GM19043 (cell line): ENCODE results near the gene AP1M1.

ENCODE experiments used
- ATAC-seq: cut with Tn5 transposase; IDR thresholded peaks from one replicate; pipeline ENCODE4 v1.9.1; 2021; ENCODE audit warnings: low read depth; ENCODE audit not compliant: unreplicated experiment

The AP1M1 gene

DNA sequence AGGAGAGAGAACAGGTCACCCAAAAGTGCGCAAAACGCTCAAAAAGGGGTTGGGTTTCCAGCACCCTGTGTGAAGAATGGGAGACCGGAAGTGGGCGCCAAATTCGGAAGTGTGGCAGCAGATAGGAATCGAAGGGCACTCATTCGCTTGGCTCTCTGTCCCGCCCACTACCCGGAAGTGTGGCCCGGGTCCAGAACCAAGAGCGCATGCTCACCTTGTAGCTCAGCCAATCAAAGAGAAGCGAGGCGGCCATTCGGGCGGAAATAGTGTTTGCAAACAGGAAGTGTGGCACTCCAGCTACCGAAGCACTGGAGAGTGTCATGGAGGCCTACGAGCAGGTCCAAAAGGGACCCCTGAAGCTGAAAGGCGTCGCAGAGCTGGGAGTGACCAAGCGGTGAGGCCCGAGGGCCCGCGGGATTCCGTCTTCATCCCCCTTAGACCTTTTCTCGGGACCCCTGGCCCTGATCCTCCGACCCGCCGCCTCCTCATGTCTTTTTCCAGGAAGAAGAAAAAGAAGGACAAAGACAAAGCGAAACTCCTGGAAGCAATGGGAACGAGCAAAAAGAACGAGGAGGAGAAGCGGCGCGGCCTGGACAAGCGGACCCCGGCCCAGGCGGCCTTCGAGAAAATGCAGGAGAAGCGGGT is 12.5 kb upstream of the AP1M1 start, which contains the start of gene FAM32A:
Gene FAM32A, plus strand, starts transcription at position 288 of the 645 bp plus-strand sequence. Its CDS starts 33 bp downstream, at position 321.
- peak; percentile 74 for ATAC-seq

DNA sequence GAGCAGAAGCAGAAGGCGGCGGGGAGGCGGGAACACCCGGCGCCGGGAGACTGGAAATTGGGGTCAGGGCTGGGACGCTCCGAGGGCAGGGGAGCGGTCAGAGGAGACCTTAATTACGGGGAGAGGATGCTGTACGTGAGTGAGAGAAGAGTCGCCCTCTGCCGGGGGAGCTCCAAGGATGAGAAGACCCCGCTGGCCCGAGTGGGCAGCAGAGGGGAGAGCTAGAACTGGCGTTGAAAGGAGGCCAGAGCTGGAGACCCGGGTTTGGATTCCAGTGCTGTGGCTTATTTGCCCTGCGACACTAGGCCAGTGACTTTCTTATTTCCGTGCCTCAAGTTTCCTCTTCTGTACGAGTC is 12.0 kb upstream of the AP1M1 start:
- ATAC-seq, result no peak

DNA sequence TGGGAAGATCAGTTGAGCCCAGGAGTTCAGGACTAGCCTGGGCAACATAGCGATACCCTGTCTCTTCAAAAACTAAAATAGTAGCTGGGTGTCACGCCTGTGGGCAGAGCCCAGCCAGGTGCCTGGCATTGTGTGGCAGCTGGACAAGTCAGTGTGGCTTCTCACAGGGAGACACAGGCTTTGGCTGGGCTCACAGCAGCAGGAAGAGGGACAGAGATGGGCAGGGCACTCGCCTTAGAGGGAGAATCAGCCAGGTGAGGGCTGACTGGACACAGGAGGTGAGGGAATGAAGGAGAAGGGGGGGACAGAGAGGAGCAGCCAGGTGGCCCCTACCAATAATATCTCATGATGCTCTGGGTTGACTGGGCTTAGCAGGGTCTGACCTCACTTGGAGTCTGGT is 9.2 kb upstream of the AP1M1 start:
- ATAC-seq, result no peak

DNA sequence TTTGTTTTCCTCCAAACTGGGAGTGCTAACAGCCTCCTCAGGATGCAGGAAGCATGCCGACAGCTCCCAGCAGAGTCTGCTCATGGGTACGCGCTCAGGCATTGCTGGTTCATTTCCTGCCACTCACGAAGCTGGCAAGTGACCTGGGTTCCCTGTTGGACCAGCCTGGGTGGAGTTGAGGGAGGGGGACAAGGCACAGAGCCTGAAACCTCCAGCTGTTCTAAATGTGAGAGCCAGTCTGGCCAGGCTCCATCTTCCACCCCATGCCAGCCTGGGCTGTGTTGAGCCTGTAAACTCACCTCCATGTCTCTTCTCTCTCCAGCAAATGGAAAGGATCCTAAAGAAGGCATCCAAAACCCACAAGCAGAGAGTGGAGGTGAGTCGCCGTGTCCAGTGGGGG is 7.5 kb upstream of the AP1M1 start:
- no peak for ATAC-seq

DNA sequence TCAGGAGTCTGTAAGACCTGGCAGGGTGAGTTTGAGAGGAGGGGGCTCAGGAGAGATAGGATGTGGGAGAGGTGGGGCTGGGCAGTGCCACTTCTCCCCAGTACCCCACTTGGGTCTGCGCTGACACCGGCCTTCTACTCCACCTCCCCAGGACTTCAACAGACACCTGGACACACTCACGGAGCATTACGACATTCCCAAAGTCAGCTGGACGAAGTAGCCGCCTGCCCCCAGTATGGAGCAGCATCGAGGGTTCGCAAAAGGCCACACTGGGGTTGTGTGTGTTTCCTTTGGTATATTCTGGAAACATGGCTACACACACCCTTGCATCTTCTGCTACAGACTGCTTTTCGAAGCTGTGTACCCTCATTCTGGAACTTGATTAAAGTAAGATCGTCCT is 7.0 kb upstream of the AP1M1 start:
- ATAC-seq, result no peak

DNA sequence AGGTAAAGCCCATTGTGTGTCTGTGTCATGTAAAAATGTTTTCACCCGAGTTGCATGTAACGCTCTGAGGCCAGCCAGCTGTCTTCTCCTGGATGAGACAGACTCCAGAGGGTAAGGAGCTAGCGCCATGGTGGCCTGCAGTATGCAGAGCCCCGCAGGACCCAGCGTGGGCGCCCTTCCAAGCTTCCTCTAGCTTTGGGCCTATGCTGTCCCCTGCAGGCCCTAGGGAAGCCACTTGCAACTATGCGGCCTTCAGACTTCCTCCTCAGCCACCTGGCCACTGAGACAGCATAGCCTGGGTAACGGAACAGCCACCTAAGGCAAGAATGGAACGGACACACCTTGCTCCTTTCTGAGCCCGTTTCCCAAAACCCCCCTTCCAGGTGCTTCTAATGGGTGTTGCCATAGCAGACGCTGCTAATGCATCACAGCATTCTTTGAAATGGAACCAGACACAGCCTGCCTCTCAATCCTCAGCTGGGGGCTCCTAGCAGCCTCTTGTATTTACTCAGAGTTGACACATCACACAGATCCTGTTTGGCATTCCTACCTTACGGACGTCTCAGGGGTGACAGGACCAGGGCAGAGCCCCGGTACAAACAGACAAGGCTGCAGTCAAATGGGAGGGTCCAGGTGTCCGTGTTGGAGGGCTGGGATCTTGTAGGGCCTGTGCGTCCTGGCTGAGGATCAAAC is 6.3 kb upstream of the AP1M1 start:
- no peak for ATAC-seq

DNA sequence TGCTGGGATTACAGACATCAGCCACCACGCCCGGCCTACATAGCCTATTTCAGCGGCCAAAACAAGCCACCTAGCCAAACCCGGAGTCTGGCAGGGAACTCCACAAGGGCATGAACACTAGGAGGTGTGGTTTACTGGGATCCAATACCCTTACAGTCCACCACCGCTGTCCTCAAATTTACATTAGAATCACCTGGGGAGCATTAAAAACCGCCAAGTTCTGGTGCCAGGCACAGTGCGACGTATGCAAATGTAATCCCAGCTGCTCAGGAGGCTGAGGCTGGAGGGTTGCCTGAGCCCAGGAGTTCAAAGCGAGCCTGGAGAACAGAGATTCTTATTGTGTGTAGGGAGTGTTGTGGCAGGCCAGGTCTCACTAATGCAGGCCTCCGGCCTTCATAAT is 4.2 kb upstream of the AP1M1 start:
- no peak for ATAC-seq

DNA sequence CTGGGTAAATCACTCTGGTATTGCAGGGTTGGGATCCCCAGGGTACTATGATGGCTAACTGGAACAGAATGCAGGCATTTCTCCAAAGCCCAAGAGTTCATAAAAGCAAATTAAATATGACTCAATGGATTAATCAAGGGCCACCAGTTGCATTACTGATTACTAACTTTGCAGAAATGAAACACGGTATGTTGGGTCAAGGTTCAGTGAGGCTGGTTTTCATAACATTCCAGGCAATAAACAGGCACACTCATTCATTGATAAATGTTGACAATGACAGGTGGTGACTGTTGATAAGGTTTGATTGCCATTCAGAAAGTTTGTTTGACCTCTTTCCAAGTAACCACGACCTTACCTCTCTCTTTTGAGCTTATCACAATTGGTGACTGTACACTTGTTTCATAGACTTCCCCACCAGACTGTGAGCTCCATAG is 506 bp upstream of the AP1M1 start:
- ATAC-seq, result no peak

DNA sequence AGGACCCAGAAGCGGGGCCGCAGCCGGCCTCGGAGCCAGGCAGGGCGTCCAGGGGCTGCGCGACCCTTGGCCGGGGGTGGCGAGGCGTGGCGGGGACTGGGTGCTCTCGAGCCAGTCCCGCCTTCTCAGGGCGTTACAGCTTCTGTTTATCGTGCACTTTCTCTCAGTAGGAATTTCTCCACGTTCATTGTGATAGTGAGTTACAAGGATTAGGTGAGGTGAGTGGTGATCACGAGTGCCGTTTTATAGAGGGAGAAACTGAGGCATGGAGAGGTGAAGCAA is 600 bp downstream of the AP1M1 start:
- ATAC-seq, result no peak

DNA sequence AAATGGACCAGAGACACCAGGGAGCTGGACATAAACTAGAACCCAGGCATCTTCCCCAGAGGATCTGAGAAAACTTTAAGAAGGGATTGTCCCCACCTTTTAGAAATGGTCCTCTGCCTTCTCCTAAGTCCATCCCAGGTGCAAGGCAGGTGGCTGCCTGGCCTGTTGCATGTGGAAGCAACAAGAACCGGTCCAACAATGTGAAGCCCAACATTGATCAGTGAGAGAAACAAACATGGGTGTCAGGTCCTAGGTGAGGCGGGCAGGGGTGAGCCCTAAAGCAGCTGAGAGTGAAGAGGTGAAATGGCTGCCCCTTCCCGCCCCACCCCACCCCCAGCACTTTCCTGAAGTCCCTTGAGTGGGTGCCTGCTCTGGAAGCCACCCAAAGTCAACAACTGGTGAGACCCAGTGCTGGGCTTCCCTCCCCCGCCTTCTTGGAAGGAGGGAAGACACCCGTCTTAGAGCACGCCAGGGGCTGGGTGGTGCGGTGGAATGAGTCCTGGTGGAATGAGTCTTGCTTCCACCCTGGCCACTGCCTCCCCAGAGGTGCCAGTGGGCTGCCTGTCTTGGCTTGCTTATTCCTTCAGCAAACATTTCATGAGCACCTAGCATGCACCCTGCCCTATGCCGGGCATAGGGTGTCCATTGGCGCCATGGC is 1.7 kb downstream of the AP1M1 start:
- ATAC-seq, result no peak

DNA sequence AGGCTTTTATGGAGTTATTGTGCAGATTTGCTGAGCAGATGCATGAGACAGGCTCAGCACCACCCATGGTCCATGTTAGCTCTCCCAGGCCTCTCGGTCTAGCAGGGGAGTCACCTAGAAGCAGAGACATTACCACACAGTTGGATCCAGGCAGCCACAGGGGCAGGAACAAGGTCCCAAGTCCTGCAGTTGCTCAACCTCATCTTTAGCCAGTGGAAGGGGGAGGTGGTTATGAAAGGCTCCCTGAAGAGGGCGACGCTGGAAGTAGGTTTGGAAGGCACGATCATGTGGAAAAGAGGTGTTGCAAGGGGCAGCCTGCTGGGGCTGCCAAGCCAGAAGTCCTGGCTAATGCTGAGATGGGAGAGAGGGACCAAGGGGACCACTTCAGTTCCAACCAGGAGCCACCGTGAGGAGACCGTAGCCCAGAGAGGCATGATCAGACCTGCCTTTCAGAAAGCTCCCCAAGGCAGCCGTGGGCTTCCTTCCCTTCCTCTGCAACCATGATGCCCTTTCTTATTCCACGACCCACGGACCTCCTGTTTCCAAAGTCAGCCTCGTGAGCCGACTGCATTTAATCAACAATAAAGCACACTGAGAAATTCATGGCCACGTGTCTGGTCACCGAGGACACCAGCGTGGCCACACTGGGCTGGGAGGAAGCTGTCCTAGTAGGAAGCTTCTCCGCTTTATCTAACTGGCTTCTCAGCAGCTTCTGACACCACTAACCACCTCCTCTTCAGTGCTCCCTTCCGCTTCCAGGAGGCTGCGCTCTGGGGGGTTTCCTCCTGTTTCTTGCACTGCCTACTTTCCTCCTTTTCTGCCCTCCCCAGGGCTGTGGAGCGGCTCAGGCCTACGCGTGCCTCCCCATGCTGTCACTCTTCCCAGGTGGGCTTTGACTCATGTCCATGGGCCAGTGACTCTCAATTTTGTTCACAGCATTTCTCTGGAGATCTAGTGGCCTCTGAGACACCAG is 2.6 kb downstream of the AP1M1 start:
- ATAC-seq, result no peak

DNA sequence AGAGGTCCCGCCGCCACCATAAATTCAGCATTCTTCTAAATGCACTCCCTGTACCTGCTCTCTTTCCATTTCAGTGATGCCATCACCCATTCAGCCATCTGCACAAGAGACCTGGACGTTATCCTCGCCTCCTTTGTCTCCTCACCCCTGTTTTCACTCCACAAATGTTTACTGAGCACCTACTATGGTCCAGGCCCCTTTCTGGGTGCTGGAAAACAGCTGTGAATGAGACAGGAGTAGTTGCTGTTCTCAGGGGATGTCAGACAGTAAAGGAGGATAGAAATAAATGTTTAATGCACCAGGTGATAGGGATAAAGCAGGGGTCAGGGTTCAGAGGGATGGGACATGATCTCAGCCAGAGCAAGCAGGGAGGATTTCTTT is 3.3 kb downstream of the AP1M1 start:
- ATAC-seq, result no peak

DNA sequence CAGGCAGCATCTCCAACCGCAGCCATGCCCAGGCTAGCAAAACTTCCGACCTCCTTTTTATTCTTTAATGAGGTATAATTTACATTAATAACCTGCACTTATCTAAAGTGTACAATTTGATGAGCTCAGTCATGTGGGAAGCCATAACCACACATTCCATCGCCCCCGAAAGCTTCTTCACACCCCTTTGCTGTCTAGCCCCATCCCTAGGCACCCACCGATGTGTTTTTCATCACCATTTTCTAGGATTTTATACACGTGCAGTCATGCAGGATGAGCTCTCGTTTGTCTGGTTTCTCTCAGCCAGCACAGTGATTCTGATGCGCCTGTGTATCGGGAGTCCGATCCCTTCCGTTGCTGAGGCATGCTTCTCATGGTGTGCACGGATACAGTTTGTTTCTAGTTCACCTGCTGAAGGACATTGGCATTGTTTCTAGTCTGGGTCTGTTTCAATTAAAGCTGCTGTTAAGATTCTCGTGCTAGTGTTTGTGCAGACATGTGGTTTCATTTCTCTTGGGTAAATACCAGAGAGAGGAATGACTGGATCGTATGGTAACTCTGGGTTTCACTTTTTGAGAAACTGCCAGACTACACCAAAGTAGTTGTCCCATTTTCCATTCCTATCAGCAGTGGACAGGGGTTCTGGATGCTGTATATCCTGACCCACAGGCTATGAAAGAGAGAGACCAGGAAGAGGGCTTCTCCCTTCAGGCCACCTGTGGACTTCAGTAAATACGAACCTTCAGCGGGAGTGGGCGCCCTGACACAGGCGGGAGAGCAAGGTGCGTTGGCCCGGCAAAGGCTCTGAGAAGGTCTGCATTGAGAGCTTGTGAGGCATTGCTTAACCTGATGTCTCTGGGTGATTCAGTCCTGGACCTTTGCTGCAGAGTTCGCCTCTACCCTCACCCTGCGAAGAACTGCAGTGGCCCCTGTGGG is 4.9 kb downstream of the AP1M1 start:
- no peak for ATAC-seq

DNA sequence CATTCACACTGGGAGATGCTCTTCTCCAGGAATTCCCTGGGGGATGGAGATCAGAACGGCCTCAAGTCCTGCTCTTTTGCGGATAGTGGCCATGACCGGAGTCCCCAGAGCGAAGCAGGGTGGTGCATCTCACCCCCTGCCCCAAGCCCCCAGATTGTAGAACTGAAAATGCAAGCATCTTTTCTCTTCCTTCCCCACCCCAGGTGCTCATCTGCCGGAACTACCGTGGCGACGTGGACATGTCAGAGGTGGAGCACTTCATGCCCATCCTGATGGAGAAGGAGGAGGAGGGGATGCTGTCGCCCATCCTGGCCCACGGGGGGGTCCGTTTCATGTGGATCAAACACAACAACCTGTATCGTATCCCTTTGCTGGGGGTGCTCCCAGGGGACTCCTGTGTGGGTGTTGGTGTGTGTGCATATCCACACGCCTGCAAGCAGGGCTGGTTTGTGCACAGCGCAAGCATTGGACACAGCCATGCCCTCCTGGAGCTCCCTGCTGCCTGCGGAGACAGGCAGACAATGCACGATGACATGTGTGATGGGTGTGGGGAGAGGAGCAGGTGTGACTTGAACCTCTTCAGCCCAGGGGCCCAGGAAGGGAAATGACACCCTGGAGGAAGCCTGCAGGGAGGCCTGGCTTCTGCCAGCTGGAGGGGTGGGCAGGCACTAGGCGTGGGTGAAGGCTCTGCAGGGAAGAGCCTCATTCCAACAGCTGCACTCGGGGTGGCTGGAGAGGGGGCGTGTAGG is 5.7 kb downstream of the AP1M1 start:
- ATAC-seq, result no peak

DNA sequence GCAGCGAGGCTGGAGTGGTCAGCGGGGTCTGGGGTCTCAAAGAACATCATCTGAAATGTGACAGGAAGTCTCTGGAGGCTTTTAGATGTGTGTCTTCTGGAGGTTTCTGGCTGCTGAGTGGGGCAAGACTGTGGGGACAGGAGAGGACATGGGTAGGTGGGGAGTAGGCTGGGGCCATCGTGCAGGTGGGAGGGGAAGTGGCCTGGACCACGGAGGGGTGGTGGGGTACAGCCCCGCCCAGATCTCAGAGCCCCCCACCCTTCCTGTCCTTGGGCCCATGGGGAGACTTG is 6.2 kb downstream of the AP1M1 start:
- no peak for ATAC-seq

DNA sequence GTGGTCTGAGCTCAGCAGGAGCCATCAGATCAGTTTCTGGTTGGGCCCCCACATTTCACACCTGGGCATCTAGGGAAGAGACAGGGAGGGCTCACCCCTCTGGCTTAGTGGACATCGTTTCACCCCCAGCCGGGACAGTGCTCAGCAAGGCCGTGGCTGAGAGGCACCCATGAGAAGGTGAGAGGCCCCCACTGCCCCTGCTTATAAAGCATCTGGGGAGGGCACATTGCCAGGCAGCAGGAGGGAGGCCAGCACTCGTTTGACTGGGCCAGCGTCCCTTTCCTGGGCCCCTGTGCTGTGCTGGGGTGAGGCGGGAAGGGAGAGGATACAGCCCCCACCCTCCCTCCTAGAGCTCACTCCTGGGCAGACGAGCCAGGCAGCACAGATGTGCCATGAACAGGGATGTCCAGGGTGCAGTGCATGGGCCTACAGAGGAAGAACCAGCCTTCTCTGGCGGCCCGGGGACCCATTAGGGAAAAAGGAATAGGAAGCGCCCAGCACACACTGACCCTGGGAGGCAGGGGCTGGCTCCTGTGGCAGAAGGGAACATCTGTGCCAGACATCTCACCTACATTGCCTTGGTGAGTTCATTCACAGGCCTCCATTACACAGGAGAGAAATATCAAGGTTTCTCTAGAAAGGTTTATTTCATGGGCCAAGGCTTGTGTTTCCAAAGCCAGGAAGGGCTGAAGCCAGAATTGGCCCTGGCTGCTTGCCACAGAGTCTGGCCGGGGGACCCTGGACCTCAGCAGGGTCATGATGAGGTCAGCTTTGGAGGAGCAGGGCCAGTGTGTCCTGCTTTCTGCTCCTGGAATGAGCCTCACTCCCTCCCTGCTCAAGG is 7.7 kb downstream of the AP1M1 start:
- no peak for ATAC-seq

DNA sequence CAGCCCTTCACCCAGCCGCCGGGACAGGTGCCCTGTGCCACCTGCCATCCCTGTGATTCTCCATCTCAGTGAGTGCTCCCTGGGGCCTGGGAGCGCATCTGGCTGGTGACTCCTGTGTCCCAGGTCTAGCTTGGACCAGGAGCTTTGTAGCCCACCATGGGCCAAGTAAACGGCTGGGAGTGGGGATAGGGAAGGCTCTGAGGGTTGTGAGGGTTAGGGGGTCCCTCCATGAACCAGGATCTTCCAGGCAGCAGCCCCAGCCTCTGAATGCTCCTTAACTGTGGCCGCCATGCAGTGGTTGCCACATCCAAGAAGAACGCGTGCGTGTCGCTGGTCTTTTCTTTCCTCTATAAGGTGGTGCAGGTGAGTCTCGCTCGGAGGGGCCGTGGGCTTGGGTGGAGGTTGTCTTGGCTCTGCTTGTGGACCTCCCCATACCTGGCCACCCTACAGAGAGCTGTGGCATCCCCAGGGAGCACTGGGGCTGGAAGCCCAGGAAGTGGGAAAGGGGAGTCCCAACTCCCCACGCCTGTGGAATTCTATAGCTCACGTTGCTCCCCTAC is 8.4 kb downstream of the AP1M1 start:
- no peak for ATAC-seq

DNA sequence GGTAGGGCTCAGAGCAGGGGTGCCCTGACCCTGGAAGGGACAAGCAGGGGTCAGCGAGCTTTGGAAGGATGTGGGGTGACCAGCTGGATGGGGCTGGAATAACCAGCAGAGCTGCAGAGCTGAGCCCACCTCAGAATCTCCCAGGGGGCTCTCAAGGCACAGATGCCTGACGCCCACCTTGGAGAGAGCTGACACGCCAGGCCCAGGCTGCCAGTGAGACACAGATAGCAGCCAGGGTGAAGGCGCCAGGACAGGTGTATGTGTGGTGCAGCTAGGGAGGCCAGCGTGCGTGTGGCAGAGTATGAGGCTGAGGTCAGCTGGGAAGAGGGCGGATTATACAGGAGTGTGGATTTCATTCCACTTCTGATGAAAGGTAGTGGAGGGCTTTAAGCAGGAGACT is 8.9 kb downstream of the AP1M1 start:
- ATAC-seq, result no peak
